ENCODE measurements around the gene TMCC3. TPM values are rescaled to one million over a fixed set of nuclear protein-coding genes. Genes with fewer than 3 reads are reported as not detected.
A peak's percentile ranks its signal among the peaks of the same experiment; 100 is the strongest.
"Not testable (repeated sequence)": the region's sequence is repeated elsewhere in the genome, so short reads cannot be mapped to it uniquely, and the experiment has no call there.

The TMCC3 gene
- total RNA-seq, 1 donor from 2014 or later = 11.5 TPM

- H3K36me3 ChIP-seq = no peaks in the 10 kb centered on the region
- no peak for DNase-seq (ENCODE audit: extremely low spot score in 2 of 2)
- H3K27ac ChIP-seq = peak overlapping the region; percentile 19
- no peaks in the 10 kb centered on the region for H3K9me3 ChIP-seq
- no peak overlapping the region for H3K4me3 ChIP-seq
- TF ChIP-seq POLR2AphosphoS5 (IDR thresholded peaks at IDR 0.05; ENCODE audit: insufficient read depth in 1 of 2, low read depth in 1 of 2) (no peak), POLR2A (IDR thresholded peaks at IDR 0.05) (no peak), CTCF (IDR thresholded peaks at IDR 0.05) (no peak)
- no peaks in the 10 kb centered on the region for H3K27me3 ChIP-seq
- peaks cover 23% of the 10 kb centered on the region for H3K4me1 ChIP-seq
- intact Hi-C loops (cut with DNase I) = no loop called here
Measured at GRCh38 chr12:94593822-94594442, 56.4 kb downstream of the TMCC3 start.

GRCh38 chr12:94592723-94593122 is 57.6 kb downstream of the TMCC3 start:
- DNase-seq (ENCODE audit: extremely low spot score in 2 of 2); H3K27ac ChIP-seq; H3K36me3 ChIP-seq; H3K27me3 ChIP-seq; H3K4me3 ChIP-seq; H3K9me3 ChIP-seq; intact Hi-C loops (cut with DNase I): not testable (repeated sequence)
- H3K4me1 ChIP-seq = peaks cover 31% of the 10 kb centered on the region

GRCh38 chr12:94592080-94592479 is 58.3 kb downstream of the TMCC3 start:
- H3K9me3 ChIP-seq = no peaks in the 10 kb centered on the region
- H3K27ac ChIP-seq = no peak overlapping the region
- no peak for DNase-seq (ENCODE audit: extremely low spot score in 2 of 2)
- peaks cover 36% of the 10 kb centered on the region for H3K4me1 ChIP-seq
- H3K4me3 ChIP-seq = no peak overlapping the region
- H3K27me3 ChIP-seq = no peaks in the 10 kb centered on the region
- no peaks in the 10 kb centered on the region for H3K36me3 ChIP-seq
- TF ChIP-seq POLR2A (IDR thresholded peaks at IDR 0.05) = no peak
- no peak for TF ChIP-seq CTCF (IDR thresholded peaks at IDR 0.05)
- TF ChIP-seq POLR2AphosphoS5 (IDR thresholded peaks at IDR 0.05; ENCODE audit: insufficient read depth in 1 of 2, low read depth in 1 of 2) = peak in 1 of 2 donors; percentile 67
- intact Hi-C loops (cut with DNase I) = no loop called here

- H3K9me3 ChIP-seq = no peaks in the 10 kb centered on the region
- no peaks in the 10 kb centered on the region for H3K36me3 ChIP-seq
- no peak for DNase-seq (ENCODE audit: extremely low spot score in 2 of 2)
- intact Hi-C loops (cut with DNase I) = no loop called here
- H3K27ac ChIP-seq = no peak overlapping the region
- TF ChIP-seq CTCF (IDR thresholded peaks at IDR 0.05) (no peak), POLR2AphosphoS5 (IDR thresholded peaks at IDR 0.05; ENCODE audit: insufficient read depth in 1 of 2, low read depth in 1 of 2) (no peak), POLR2A (IDR thresholded peaks at IDR 0.05) (no peak)
- peaks cover 51% of the 10 kb centered on the region for H3K4me1 ChIP-seq
- no peaks in the 10 kb centered on the region for H3K27me3 ChIP-seq
- H3K4me3 ChIP-seq = no peak overlapping the region
Measured at GRCh38 chr12:94590428-94590827, 59.9 kb downstream of the TMCC3 start.

GRCh38 chr12:94589591-94590001 is 60.8 kb downstream of the TMCC3 start:
- no peaks in the 10 kb centered on the region for H3K36me3 ChIP-seq
- H3K27ac ChIP-seq = no peak overlapping the region
- peaks cover 51% of the 10 kb centered on the region for H3K4me1 ChIP-seq
- no peak for DNase-seq (ENCODE audit: extremely low spot score in 2 of 2)
- H3K27me3 ChIP-seq = no peaks in the 10 kb centered on the region
- H3K4me3 ChIP-seq = no peak overlapping the region
- no peak for TF ChIP-seq POLR2A (IDR thresholded peaks at IDR 0.05)
- TF ChIP-seq CTCF (IDR thresholded peaks at IDR 0.05) = no peak
- no peak for TF ChIP-seq POLR2AphosphoS5 (IDR thresholded peaks at IDR 0.05; ENCODE audit: insufficient read depth in 1 of 2, low read depth in 1 of 2)
- no peaks in the 10 kb centered on the region for H3K9me3 ChIP-seq
- intact Hi-C loops (cut with DNase I) = no loop called here

All from vagina (tissue), 2 donors.